Peyer's patch (tissue), 4 donors: ENCODE results near the gene CHMP4A.

Source experiments
- POLR2A ChIP-seq, 2 donors: fragments of 450-650 bp; IDR thresholded peaks; one replicate each; pipeline ENCODE4 v1.5.1; 2017; ENCODE audit warnings: antibody characterized with exemption in 2 of 2, mild to moderate bottlenecking in 2 of 2, moderate library complexity in 2 of 2
- TF ChIP-seq, protein P1 (sequence below), 6 experiments: fragments of 450-650 bp in 4 of 6; fragments of 200-600 bp in 2 of 6; sonication (generic) in 1 of 6; IDR thresholded peaks; one replicate each; pipeline ENCODE4 v1.5.1; 2017 to 2019; ENCODE audit warnings: antibody characterized with exemption in 6 of 6, mild to moderate bottlenecking in 3 of 6, moderate library complexity in 1 of 6

- TF ChIP-seq POLR2A (IDR thresholded peaks at IDR 0.05) = peak; percentile 19 to 44
- TF ChIP-seq, protein P1, sequence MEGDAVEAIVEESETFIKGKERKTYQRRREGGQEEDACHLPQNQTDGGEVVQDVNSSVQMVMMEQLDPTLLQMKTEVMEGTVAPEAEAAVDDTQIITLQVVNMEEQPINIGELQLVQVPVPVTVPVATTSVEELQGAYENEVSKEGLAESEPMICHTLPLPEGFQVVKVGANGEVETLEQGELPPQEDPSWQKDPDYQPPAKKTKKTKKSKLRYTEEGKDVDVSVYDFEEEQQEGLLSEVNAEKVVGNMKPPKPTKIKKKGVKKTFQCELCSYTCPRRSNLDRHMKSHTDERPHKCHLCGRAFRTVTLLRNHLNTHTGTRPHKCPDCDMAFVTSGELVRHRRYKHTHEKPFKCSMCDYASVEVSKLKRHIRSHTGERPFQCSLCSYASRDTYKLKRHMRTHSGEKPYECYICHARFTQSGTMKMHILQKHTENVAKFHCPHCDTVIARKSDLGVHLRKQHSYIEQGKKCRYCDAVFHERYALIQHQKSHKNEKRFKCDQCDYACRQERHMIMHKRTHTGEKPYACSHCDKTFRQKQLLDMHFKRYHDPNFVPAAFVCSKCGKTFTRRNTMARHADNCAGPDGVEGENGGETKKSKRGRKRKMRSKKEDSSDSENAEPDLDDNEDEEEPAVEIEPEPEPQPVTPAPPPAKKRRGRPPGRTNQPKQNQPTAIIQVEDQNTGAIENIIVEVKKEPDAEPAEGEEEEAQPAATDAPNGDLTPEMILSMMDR (IDR thresholded peaks at IDR 0.05) = peak in 1 of 6 experiments; percentile 9
These were observed 16.9 kb downstream of the CHMP4A start for GRCh38 chr14:24196071-24197055.
